WTC11 (cell line): Measurements from ENCODE around the gene SAE1. TPM values are rescaled to one million over a fixed set of nuclear protein-coding genes. Genes with fewer than 3 reads are reported as not detected.

ENCODE experiments used
- FOXJ3 ChIP-seq: sonication (generic); formaldehyde crosslinking; IDR thresholded peaks from 2 replicates; pipeline ENCODE4 v1.9.0; 2021; ENCODE audit warnings: missing genetic modification reagents, mild to moderate bottlenecking, borderline replicate concordance
- IRF2 ChIP-seq: sonication (generic); formaldehyde crosslinking; IDR thresholded peaks from 2 replicates; pipeline ENCODE4 v1.8.0; 2022; ENCODE audit warnings: low read depth, missing genetic modification reagents, borderline replicate concordance
- RELA ChIP-seq: sonication (generic); formaldehyde crosslinking; IDR thresholded peaks from 2 replicates; pipeline ENCODE4 v1.8.1; 2022; ENCODE audit warnings: missing genetic modification reagents, mild to moderate bottlenecking, borderline replicate concordance
- microRNA-seq: library from miRNA; unstranded; fragments of <30 nt; microRNA quantifications from one replicate; pipeline ENCODE4 v1.2.0, GENCODE V29; 2022; ENCODE audit warnings: borderline number of aligned reads
- total RNA-seq: library from RNA; stranded (reverse); gene quantifications from 3 replicates; pipeline ENCODE4 v1.2.3, GENCODE V29; 2021
- TF ChIP-seq, protein P1 (sequence below): sonication (generic); formaldehyde crosslinking; IDR thresholded peaks from 2 replicates; pipeline ENCODE4 v1.8.0; 2023; ENCODE audit warnings: missing genetic modification reagents, mild to moderate bottlenecking, borderline replicate concordance
- TF ChIP-seq, protein P2 (sequence below): sonication (generic); formaldehyde crosslinking; conservative IDR thresholded peaks from 2 replicates; pipeline ENCODE4 v1.8.1; 2023; ENCODE audit warnings: mild to moderate bottlenecking, low read depth, missing genetic modification reagents, moderate library complexity
- TF ChIP-seq, protein P3 (sequence below): sonication (generic); formaldehyde crosslinking; IDR thresholded peaks from 2 replicates; pipeline ENCODE4 v1.8.0; 2022; ENCODE audit warnings: missing genetic modification reagents
- TF ChIP-seq, protein P4 (sequence below): sonication (generic); formaldehyde crosslinking; conservative IDR thresholded peaks from 2 replicates; pipeline ENCODE4 v1.8.1; 2022; ENCODE audit warnings: mild to moderate bottlenecking, missing genetic modification reagents
- TF ChIP-seq, protein P5 (sequence below): fragments of 250-450 bp; sonication (Bioruptor Pico); IDR thresholded peaks from 2 replicates; pipeline ENCODE4 v1.9.0; 2021; ENCODE audit warnings: mild to moderate bottlenecking, borderline replicate concordance

The SAE1 gene
- total RNA-seq, 1 experiment from 2014 or later: 224 TPM

DNA sequence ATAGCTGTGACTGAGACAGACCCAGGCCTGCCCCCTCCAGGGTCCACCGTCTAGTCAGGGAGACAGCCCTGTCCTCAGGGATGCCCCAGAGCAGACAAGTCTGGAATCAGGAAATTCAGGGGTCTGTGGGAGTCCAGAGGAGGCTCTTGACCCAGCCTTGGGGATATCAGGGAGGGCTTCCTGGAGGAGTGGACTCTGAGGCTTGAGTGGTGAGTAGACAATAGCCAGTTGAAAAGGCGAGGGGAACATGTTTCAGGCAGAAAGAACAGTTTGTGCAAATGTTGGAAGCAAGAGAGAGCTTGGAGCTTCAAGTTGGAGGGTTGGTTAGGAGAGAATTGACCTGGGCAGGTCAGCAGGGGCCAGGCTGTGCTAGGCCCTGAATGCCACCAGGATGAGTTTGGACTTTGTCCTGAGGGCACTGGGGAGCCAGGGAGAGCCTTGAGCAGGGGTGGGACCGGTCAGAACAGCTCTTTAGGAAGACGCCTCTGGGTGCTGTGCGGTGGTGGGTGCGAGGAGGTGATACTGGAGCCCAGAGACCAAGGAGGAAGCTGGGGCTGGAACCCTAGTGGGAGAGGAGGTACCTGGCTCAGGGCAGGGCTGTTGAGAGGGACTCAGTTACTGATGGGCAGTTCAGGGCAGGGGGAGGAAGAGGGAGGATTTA, 128.4 kb downstream of the SAE1 start (continued):
- TF ChIP-seq, protein P1, sequence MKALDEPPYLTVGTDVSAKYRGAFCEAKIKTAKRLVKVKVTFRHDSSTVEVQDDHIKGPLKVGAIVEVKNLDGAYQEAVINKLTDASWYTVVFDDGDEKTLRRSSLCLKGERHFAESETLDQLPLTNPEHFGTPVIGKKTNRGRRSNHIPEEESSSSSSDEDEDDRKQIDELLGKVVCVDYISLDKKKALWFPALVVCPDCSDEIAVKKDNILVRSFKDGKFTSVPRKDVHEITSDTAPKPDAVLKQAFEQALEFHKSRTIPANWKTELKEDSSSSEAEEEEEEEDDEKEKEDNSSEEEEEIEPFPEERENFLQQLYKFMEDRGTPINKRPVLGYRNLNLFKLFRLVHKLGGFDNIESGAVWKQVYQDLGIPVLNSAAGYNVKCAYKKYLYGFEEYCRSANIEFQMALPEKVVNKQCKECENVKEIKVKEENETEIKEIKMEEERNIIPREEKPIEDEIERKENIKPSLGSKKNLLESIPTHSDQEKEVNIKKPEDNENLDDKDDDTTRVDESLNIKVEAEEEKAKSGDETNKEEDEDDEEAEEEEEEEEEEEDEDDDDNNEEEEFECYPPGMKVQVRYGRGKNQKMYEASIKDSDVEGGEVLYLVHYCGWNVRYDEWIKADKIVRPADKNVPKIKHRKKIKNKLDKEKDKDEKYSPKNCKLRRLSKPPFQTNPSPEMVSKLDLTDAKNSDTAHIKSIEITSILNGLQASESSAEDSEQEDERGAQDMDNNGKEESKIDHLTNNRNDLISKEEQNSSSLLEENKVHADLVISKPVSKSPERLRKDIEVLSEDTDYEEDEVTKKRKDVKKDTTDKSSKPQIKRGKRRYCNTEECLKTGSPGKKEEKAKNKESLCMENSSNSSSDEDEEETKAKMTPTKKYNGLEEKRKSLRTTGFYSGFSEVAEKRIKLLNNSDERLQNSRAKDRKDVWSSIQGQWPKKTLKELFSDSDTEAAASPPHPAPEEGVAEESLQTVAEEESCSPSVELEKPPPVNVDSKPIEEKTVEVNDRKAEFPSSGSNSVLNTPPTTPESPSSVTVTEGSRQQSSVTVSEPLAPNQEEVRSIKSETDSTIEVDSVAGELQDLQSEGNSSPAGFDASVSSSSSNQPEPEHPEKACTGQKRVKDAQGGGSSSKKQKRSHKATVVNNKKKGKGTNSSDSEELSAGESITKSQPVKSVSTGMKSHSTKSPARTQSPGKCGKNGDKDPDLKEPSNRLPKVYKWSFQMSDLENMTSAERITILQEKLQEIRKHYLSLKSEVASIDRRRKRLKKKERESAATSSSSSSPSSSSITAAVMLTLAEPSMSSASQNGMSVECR: no peak
- TF ChIP-seq RELA (no peak), FOXJ3 (CRISPR knock-in tag) (no peak), IRF2 (CRISPR knock-in tag) (no peak)
- TF ChIP-seq, protein P2, sequence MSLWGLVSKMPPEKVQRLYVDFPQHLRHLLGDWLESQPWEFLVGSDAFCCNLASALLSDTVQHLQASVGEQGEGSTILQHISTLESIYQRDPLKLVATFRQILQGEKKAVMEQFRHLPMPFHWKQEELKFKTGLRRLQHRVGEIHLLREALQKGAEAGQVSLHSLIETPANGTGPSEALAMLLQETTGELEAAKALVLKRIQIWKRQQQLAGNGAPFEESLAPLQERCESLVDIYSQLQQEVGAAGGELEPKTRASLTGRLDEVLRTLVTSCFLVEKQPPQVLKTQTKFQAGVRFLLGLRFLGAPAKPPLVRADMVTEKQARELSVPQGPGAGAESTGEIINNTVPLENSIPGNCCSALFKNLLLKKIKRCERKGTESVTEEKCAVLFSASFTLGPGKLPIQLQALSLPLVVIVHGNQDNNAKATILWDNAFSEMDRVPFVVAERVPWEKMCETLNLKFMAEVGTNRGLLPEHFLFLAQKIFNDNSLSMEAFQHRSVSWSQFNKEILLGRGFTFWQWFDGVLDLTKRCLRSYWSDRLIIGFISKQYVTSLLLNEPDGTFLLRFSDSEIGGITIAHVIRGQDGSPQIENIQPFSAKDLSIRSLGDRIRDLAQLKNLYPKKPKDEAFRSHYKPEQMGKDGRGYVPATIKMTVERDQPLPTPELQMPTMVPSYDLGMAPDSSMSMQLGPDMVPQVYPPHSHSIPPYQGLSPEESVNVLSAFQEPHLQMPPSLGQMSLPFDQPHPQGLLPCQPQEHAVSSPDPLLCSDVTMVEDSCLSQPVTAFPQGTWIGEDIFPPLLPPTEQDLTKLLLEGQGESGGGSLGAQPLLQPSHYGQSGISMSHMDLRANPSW (CRISPR knock-in tag): no peak
- TF ChIP-seq, protein P3, sequence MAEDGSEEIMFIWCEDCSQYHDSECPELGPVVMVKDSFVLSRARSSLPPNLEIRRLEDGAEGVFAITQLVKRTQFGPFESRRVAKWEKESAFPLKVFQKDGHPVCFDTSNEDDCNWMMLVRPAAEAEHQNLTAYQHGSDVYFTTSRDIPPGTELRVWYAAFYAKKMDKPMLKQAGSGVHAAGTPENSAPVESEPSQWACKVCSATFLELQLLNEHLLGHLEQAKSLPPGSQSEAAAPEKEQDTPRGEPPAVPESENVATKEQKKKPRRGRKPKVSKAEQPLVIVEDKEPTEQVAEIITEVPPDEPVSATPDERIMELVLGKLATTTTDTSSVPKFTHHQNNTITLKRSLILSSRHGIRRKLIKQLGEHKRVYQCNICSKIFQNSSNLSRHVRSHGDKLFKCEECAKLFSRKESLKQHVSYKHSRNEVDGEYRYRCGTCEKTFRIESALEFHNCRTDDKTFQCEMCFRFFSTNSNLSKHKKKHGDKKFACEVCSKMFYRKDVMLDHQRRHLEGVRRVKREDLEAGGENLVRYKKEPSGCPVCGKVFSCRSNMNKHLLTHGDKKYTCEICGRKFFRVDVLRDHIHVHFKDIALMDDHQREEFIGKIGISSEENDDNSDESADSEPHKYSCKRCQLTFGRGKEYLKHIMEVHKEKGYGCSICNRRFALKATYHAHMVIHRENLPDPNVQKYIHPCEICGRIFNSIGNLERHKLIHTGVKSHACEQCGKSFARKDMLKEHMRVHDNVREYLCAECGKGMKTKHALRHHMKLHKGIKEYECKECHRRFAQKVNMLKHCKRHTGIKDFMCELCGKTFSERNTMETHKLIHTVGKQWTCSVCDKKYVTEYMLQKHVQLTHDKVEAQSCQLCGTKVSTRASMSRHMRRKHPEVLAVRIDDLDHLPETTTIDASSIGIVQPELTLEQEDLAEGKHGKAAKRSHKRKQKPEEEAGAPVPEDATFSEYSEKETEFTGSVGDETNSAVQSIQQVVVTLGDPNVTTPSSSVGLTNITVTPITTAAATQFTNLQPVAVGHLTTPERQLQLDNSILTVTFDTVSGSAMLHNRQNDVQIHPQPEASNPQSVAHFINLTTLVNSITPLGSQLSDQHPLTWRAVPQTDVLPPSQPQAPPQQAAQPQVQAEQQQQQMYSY (CRISPR knock-in tag): no peak
- TF ChIP-seq, protein P4, sequence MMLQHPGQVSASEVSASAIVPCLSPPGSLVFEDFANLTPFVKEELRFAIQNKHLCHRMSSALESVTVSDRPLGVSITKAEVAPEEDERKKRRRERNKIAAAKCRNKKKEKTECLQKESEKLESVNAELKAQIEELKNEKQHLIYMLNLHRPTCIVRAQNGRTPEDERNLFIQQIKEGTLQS: no peak
- TF ChIP-seq, protein P5, sequence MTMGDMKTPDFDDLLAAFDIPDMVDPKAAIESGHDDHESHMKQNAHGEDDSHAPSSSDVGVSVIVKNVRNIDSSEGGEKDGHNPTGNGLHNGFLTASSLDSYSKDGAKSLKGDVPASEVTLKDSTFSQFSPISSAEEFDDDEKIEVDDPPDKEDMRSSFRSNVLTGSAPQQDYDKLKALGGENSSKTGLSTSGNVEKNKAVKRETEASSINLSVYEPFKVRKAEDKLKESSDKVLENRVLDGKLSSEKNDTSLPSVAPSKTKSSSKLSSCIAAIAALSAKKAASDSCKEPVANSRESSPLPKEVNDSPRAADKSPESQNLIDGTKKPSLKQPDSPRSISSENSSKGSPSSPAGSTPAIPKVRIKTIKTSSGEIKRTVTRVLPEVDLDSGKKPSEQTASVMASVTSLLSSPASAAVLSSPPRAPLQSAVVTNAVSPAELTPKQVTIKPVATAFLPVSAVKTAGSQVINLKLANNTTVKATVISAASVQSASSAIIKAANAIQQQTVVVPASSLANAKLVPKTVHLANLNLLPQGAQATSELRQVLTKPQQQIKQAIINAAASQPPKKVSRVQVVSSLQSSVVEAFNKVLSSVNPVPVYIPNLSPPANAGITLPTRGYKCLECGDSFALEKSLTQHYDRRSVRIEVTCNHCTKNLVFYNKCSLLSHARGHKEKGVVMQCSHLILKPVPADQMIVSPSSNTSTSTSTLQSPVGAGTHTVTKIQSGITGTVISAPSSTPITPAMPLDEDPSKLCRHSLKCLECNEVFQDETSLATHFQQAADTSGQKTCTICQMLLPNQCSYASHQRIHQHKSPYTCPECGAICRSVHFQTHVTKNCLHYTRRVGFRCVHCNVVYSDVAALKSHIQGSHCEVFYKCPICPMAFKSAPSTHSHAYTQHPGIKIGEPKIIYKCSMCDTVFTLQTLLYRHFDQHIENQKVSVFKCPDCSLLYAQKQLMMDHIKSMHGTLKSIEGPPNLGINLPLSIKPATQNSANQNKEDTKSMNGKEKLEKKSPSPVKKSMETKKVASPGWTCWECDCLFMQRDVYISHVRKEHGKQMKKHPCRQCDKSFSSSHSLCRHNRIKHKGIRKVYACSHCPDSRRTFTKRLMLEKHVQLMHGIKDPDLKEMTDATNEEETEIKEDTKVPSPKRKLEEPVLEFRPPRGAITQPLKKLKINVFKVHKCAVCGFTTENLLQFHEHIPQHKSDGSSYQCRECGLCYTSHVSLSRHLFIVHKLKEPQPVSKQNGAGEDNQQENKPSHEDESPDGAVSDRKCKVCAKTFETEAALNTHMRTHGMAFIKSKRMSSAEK (CRISPR knock-in tag): no peak
- TF ChIP-seq, all 79 proteins: peak for 0

Small RNA genes lying within 50 kb of the gene (microRNA-seq; reads per million reads assigned to microRNA genes)
- gene MIR3190 (not detected), gene MIR3191 (not detected)

Other genes starting within 250 kb of the SAE1 start
- 6.8 to 11.1 TPM (median 10.3 TPM) in 3 replicates for gene NPAS1, start 111.0 kb upstream of the SAE1 start, total RNA-seq
- gene TMEM160, start 82.2 kb upstream of the SAE1 start, total RNA-seq: 86.2 to 90.3 TPM (median 87.8 TPM) in 3 replicates
- gene ZC3H4, start 17.1 kb upstream of the SAE1 start, total RNA-seq: 67.2 to 75.5 TPM (median 73.2 TPM) in 3 replicates
- 29.4 to 49.5 TPM (median 32.2 TPM) in 3 replicates for gene BBC3, start 100.4 kb downstream of the SAE1 start, total RNA-seq
- gene CCDC9, start 125.7 kb downstream of the SAE1 start, total RNA-seq: 30.4 to 37.7 TPM (median 33.0 TPM) in 3 replicates
- gene INAFM1, start 144.1 kb downstream of the SAE1 start, total RNA-seq: 7.0 to 8.1 TPM (median 7.3 TPM) in 3 replicates
- gene C5AR1, start 179.0 kb downstream of the SAE1 start, total RNA-seq: 0.18 to 0.32 TPM (median 0.28 TPM) in 3 replicates
- gene C5AR2, start 201.3 kb downstream of the SAE1 start, total RNA-seq: 0.09 to 0.22 TPM (median 0.14 TPM) in 3 replicates
- 35.6 to 36.5 TPM (median 35.6 TPM) in 3 replicates for gene DHX34, start 218.5 kb downstream of the SAE1 start, total RNA-seq